Measurements from ENCODE around the gene GPR78. TPM values are rescaled to one million over a fixed set of nuclear protein-coding genes. Genes with fewer than 3 reads are reported as not detected.

Gene GPR78
- total and polyA plus RNA-seq, 2 of the 8 experiments (the other 6 are each of a cell fraction or from before 2014, with no cell fraction given), result 1.0 to 3.0 TPM

DNA sequence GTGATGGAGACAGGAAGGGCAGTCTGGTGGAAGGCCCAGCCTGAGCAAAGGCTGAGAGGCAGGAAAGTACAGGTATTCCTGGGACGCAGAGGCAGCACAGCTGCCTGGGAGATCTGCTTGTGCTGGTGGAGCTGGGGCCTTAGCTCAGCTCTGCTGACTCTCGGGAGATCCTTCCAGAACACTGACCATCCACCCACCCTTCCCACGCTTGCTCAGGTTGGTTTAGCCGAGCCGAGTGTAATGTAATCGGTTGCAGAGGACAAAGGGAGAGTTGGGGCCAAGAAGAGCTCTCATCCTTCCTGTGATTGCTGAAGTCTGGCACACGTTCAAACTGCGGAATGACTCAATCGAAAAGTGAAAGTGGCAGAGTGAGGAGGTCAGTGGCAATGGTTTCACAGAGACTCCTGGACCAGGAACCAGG lies 43.1 kb upstream of the GPR78 start:
- DNase-seq (ENCODE audit: low read depth in 1 of 2, low spot score in 2 of 2), result no peak
- ChIA-PET POLR2A (ENCODE audit: partially characterized antibody) (no interaction called here), CTCF (ENCODE audit: partially characterized antibody) (interaction anchor here (1.0 to 2.6 kb wide), 8 partner anchors 10 to 70 kb away, joined by 3 to 11 read pairs (median 3); no protein-coding TSS in a partner anchor)
- TF ChIP-seq, protein P1, sequence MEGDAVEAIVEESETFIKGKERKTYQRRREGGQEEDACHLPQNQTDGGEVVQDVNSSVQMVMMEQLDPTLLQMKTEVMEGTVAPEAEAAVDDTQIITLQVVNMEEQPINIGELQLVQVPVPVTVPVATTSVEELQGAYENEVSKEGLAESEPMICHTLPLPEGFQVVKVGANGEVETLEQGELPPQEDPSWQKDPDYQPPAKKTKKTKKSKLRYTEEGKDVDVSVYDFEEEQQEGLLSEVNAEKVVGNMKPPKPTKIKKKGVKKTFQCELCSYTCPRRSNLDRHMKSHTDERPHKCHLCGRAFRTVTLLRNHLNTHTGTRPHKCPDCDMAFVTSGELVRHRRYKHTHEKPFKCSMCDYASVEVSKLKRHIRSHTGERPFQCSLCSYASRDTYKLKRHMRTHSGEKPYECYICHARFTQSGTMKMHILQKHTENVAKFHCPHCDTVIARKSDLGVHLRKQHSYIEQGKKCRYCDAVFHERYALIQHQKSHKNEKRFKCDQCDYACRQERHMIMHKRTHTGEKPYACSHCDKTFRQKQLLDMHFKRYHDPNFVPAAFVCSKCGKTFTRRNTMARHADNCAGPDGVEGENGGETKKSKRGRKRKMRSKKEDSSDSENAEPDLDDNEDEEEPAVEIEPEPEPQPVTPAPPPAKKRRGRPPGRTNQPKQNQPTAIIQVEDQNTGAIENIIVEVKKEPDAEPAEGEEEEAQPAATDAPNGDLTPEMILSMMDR (IDR thresholded peaks at IDR 0.05; ENCODE audit: control extremely low read depth in 1 of 3, insufficient read depth in 1 of 3, low read depth in 1 of 3, low read length in 3 of 3), result no peak
- TF ChIP-seq TAF1 (IDR thresholded peaks at IDR 0.05; ENCODE audit: low read depth, low read length), result no peak
- no peak for TF ChIP-seq POLR2A (IDR thresholded peaks at IDR 0.05; ENCODE audit: control extremely low read depth in 1 of 2, low read depth in 2 of 2, low read length in 2 of 2)
- no peak for TF ChIP-seq EZH2 (IDR thresholded peaks at IDR 0.05; ENCODE audit: low read depth, low read length, severe bottlenecking)
- no peak for TF ChIP-seq CHD1 (IDR thresholded peaks at IDR 0.05; ENCODE audit: low read depth, low read length)
- TF ChIP-seq SAP30 (IDR thresholded peaks at IDR 0.05; ENCODE audit: insufficient read depth, insufficient replicate concordance, low read length), result no peak
- no peak for TF ChIP-seq KDM1A (IDR thresholded peaks at IDR 0.05; ENCODE audit: borderline replicate concordance, low read length)
- no peak for TF ChIP-seq HDAC6 (IDR thresholded peaks at IDR 0.05; ENCODE audit: low read depth, low read length)
- no peak for TF ChIP-seq KDM5A (IDR thresholded peaks at IDR 0.05; ENCODE audit: low read length)
- no peak for TF ChIP-seq GTF2F1 (IDR thresholded peaks at IDR 0.05; ENCODE audit: borderline replicate concordance, low read depth, low read length)
- no peak for TF ChIP-seq GABPA (IDR thresholded peaks at IDR 0.05; ENCODE audit: borderline replicate concordance, insufficient read depth, low read length)
- TF ChIP-seq BACH1 (IDR thresholded peaks at IDR 0.05; ENCODE audit: low read length), result no peak

More for the DNA sequence above, 43.1 kb upstream of the GPR78 start:
- Histone ChIP-seq H3K9me3 (ENCODE audit: insufficient read depth in 2 of 2, low read depth in 1 of 2, low read length in 1 of 2) (peaks cover 0 to 4% of the 10 kb centered on the region in 2 experiments; a peak in 3 of 4 replicates), H2BK120ac (replicated peaks; ENCODE audit: low read depth, low read length) (no peak overlapping the region), H4K5ac (ENCODE audit: insufficient read length, low read depth, low read length) (no peak overlapping the region), H2BK12ac (ENCODE audit: low read depth, low read length) (0 out of 2 replicates have a peak overlapping the region, but pooled peaks have one; percentile 62), H3K14ac (ENCODE audit: insufficient read length) (no peak overlapping the region), H4K91ac (replicated peaks; ENCODE audit: insufficient read length, low read length) (peak overlapping the region; percentile 51), H2AFZ (ENCODE audit: low read length) (no peak overlapping the region), H3K23ac (ENCODE audit: insufficient read length) (no peak overlapping the region), H4K8ac (ENCODE audit: extremely low read depth, insufficient read depth, low read length) (no peak overlapping the region), H4K20me1 (replicated peaks in 1 of 2; ENCODE audit: control insufficient read depth in 1 of 2, insufficient read depth in 2 of 2, low read length in 2 of 2) (no peaks in the 10 kb centered on the region), H2BK5ac (ENCODE audit: low read depth, low read length) (peak overlapping the region; percentile 3; the same call in 1 of the 2 replicates), H3K79me2 (ENCODE audit: control insufficient read depth in 1 of 2, insufficient read depth in 2 of 2, low read length in 2 of 2) (no peaks in the 10 kb centered on the region), H3K79me1 (ENCODE audit: low read depth, low read length) (no peaks in the 10 kb centered on the region), H2BK15ac (ENCODE audit: low read length) (peak overlapping the region; percentile 65; the same call in 1 of the 2 replicates), H3K36me3 (ENCODE audit: control insufficient read depth in 2 of 4, insufficient read depth in 4 of 4, low read length in 3 of 4) (no peaks in the 10 kb centered on the region), H3K27me3 (replicated peaks in 1 of 4; ENCODE audit: control insufficient read depth in 3 of 4, extremely low read depth in 1 of 4, insufficient read depth in 3 of 4, low read length in 3 of 4) (no peaks in the 10 kb centered on the region; a peak in 1 of 7 replicates), H3K27ac (ENCODE audit: low read depth, low read length) (no peak overlapping the region), H2AK5ac (ENCODE audit: low read depth, low read length) (no peak overlapping the region), H3K4me2 (ENCODE audit: insufficient read depth in 1 of 2, low read depth in 2 of 2, low read length in 2 of 2) (no peak overlapping the region), H3K4me3 (ENCODE audit: extremely low read depth in 1 of 4, insufficient read depth in 2 of 4, low read depth in 3 of 4, low read length in 4 of 4) (no peak overlapping the region), H3K4me1 (replicated peaks in 1 of 4; ENCODE audit: control insufficient read depth in 3 of 4, insufficient read depth in 4 of 4, low read length in 3 of 4) (peaks cover 4 to 17% (median 14%) of the 10 kb centered on the region in 4 experiments), H3K18ac (ENCODE audit: extremely low read depth, low read length) (no peak overlapping the region), H2BK20ac (ENCODE audit: low read length) (0 out of 2 replicates have a peak overlapping the region, but pooled peaks have one; percentile 2), H3K56ac (replicated peaks; ENCODE audit: insufficient read length, low read depth, low read length) (no peak overlapping the region), H3K23me2 (ENCODE audit: low read depth, low read length) (no peaks in the 10 kb centered on the region), H3K4ac (replicated peaks; ENCODE audit: insufficient read length, low read depth, low read length) (no peak overlapping the region), H3K9ac (replicated peaks in 1 of 4; ENCODE audit: extremely low read depth in 1 of 4, low read depth in 3 of 4, low read length in 3 of 4) (no peak overlapping the region)
- 91% methylated on average over 9 of the region's 9 CpGs; no CpG with 5 or more reads in 1 of the 2 experiments for WGBS, 2 experiments (ENCODE audit: extremely low coverage in 1 of 2, insufficient coverage in 1 of 2, insufficient read length in 1 of 2, insufficient replicate concordance in 2 of 2, low coverage in 1 of 2, low lambda C conversion rate in 2 of 2, missing lambda C conversion rate in 1 of 2)
- no peak for FAIRE-seq

All from H1 (cell line).